HFF-Myc (cell line): Measurements from ENCODE around the gene PC.

Experiments
- DNase-seq: peaks from one replicate; pipeline ENCODE4 v3.0.0-alpha.2; 2011; ENCODE audit warnings: low read depth; ENCODE audit errors: extremely low read depth
- H3K4me3 ChIP-seq: replicated peaks from 2 replicates; pipeline ENCODE4 v1.5.1; 2011; ENCODE audit warnings: low read depth, mild to moderate bottlenecking, control low read depth, low read length
- CTCF ChIP-seq: IDR thresholded peaks from 2 replicates; pipeline ENCODE4 v1.5.1; 2012; ENCODE audit warnings: mild to moderate bottlenecking, low read depth, low read length, control low read depth; ENCODE audit errors: missing control alignments

Gene PC

DNA sequence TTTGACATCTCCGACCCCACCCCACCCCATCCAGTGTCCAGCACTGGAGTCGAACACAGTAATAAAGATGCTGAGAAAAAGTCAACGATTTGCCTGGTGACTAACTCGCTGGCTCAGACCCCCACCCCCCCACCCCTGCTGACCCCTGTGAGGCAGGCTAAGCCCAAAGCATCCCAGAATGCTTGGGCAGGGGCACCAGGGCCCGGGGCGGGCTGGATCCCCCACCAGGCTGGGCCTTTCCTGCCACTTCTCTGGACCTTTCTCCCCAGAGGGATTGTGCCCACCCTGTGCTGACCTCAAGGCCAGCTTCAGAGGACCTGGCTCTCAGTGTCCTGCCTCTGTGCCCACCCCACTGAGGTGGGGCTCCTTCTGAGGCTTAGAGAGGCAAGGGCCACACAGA lies 18.7 kb upstream of the PC start:
- DNase-seq = no peak
- TF ChIP-seq CTCF = no peak

GRCh38 chr11:66976028-66976467 lies 17.9 kb upstream of the PC start:
- no peak overlapping the region for H3K4me3 ChIP-seq
- TF ChIP-seq CTCF = peak; percentile 83
- DNase-seq = no peak

More for the DNA sequence above, 18.7 kb upstream of the PC start:
- H3K4me3 ChIP-seq = no peak overlapping the region

DNA sequence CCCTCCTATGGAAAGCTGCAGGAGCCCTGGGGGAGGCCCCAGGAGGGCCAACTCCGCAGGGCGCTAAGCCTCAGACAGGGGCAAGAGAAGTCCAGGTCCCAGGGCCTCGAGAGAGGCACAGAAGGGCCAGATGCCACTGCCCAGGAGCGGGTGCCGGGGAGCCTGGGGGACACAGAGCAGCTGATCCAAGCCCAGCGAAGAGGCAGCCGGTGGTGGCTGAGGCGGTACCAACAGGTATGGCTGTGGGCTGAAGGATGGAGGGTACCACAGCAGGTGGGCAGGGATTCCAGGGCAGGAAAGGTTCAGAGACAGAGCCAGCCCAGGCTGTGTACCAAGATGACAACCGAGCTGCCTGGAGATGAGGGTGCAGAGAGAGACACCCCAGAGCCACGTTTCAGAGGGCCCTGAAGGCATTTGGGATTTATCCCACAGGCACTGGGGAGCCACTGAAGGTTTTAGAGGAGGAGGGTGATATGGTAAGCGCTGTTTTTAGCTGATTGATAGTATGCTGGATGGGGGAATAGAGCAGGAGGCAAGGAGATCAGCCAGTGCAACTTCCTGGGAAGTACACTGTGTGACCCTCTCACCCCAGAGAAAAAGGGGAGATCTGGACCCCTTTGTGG lies 17.3 kb upstream of the PC start:
- DNase-seq = no peak
- no peak overlapping the region for H3K4me3 ChIP-seq
- TF ChIP-seq CTCF = no peak

DNA sequence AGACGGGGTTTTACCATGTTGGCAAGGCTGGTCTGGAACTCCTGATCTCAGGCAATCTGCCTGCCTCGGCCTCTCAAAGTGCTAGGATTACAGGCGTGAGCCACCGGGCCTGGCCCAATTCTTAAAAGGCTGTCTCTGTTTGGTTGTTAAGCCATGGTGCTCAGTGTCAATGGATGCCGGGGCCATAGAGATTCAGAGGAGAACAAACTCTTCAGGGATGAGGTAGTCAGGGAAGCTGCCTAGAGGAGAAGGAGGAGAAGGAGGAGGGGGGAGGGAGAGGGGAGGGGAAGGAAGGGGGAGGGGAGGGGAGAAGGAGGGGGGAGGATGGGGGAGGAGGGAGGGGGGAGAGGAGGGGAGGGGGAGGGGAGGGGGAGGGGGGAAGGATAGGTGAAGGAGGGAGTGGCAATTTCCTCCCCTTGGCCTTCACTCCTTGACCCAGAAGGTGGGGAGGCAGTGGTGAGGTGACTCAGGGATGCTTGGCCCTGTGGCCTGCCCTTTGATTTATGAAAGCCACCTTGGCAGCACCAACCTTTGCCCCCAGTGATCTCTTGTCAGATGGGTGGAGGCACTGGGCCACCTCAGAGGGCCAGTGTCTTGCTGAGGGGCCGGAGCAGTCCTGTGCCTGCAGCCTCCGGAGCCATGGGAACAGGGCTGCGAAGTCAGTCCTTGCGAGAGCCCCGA lies 16.7 kb upstream of the PC start, which contains the start of gene C11orf86:
Gene C11orf86 (plus strand): TSS at position 581 of the 681 bp plus-strand sequence. CDS start 59 bp downstream, at position 640.
- TF ChIP-seq CTCF = no peak
- no peak within 1 kb of the TSS for H3K4me3 ChIP-seq
- DNase-seq = no peak

DNA sequence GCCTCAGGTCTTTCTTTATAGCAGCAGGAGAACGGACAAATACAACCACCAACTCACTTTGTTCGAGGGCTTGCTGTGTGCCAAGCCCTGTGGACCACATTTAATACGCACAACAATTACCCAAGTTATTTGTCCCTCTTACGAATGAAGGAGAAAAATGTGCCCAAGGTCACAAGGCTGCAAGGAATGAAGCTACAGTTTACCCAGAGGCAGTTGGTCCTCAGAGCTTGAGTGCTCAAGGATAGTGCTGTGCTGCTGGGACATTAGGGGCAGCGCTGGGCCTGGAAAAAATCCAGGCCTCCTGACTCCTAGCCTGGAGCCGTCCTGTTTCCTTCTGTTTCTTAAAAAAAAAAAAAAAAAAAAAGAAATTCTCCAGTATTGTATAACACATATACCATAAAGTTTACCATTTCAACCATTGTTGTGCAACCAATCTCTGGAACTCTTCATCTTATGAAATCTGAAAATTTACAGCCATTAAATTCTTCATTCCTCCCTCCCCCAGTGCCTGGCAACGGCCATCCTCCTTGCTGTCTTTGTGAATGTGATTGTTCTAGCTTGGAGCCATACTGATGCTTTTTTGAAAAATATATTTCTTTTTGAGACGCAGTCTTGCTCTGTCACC lies 15.9 kb upstream of the PC start:
- no peak for DNase-seq
- no peak overlapping the region for H3K4me3 ChIP-seq
- no peak for TF ChIP-seq CTCF

DNA sequence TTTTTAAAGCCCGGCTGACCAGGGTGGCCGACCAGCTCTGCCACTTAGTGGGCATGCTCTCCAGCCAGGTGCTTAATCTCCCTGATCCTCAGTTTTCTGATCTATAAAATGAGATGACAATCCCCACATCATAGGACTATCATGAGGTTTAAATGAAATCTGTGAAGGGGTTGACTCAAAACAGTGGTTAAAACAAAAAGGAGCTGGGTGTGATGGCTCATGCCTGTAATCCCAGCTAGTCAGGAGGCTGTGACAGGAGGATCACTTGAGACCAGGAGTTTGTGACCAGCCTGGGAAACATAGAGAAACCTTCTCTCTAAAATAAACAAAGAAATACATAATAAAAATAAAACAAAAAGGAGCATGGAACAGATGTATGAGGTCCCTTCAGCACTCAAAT lies 13.3 kb upstream of the PC start:
- no peak for DNase-seq
- no peak for TF ChIP-seq CTCF
- no peak overlapping the region for H3K4me3 ChIP-seq
